SK-N-MC (cell line): Measurements from ENCODE around the gene POR.

Experiments used
- EZH2 ChIP-seq: fragments of 200-600 bp; sonication (generic); IDR thresholded peaks from one replicate; pipeline ENCODE4 v1.6.1; 2017; ENCODE audit warnings: antibody characterized with exemption
- FOXP2 ChIP-seq: optimal IDR thresholded peaks from 2 replicates; pipeline ENCODE3; 2011; ENCODE audit warnings: mild to moderate bottlenecking, moderate library complexity; ENCODE audit not compliant: insufficient read depth; ENCODE audit errors: extremely low read length, control extremely low read depth
- POLR2AphosphoS5 ChIP-seq: IDR thresholded peaks from 2 replicates; pipeline ENCODE4 v1.6.1; 2012; ENCODE audit warnings: mild to moderate bottlenecking, low read depth, low read length, borderline replicate concordance

GRCh38 chr7:75985009-75985517 lies 70.1 kb downstream of the POR start:
- TF ChIP-seq EZH2 = no peak
- TF ChIP-seq POLR2AphosphoS5 = no peak
- no peak for TF ChIP-seq FOXP2
